Measurements from ENCODE around the gene SLC46A3.

Gene SLC46A3

GRCh38 chr13:28678809-28679208, 40.0 kb downstream of the SLC46A3 start:
- no peak for DNase-seq

DNA sequence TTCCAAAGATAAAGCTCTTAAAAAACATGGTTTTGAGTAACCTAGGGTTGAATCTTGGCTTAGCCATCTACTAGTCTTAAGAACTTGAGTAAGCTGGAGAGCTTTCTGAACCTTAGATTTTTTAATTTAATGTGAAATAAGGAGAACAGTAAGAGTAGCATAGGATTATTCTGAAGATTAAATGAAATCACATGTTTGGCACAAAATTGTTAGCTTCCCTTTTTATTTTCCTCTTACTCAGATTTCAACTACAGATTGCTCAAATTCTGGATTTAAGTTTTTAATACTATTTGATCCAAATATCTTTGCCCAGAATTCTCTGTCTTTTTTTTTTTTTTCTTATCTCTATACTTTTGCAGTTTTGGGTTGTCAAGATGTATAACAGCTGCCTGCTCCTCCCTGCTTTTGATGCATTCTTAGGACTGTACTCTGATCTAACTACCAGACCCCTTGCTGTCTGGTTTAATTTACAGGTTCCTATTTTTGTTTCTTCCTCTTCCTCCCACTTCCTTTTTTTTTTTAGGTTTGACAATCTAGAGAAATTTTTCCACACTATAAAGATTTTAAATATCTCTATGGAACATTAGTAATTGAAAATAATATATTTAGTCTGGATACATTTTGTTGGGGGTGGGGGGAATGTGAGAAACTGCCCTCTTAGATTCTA, 47.5 kb downstream of the SLC46A3 start:
- no peak for DNase-seq

DNA sequence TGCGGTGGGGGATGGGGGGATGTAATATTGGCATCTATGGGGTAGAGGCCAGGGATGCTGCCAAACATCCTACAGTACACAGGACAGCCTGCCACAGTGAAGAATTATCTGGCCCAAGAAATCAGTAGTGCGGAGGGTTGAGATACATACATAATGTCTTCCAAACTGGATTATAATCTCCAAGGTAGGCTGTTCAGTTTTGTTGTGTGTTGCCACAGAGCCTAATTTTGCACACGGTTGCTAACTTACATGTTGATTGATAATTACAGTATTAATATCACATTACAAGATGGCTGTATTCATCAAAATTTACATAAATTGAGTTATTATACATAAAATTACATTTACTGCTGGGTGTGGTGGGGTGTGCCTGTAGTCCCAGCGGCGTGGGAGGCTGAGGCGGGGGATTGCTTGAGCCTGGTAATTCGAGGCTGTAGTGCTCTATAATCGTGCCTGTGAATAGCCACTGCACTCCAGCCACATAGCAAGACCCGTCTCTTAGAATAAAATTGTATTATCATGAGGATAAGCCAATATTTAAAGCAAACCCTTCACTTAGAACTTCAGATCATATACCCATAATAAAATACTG, 51.8 kb downstream of the SLC46A3 start:
- DNase-seq: no peak

- no peak for DNase-seq
These were observed 59.2 kb downstream of the SLC46A3 start for GRCh38 chr13:28659621-28659970.

DNA sequence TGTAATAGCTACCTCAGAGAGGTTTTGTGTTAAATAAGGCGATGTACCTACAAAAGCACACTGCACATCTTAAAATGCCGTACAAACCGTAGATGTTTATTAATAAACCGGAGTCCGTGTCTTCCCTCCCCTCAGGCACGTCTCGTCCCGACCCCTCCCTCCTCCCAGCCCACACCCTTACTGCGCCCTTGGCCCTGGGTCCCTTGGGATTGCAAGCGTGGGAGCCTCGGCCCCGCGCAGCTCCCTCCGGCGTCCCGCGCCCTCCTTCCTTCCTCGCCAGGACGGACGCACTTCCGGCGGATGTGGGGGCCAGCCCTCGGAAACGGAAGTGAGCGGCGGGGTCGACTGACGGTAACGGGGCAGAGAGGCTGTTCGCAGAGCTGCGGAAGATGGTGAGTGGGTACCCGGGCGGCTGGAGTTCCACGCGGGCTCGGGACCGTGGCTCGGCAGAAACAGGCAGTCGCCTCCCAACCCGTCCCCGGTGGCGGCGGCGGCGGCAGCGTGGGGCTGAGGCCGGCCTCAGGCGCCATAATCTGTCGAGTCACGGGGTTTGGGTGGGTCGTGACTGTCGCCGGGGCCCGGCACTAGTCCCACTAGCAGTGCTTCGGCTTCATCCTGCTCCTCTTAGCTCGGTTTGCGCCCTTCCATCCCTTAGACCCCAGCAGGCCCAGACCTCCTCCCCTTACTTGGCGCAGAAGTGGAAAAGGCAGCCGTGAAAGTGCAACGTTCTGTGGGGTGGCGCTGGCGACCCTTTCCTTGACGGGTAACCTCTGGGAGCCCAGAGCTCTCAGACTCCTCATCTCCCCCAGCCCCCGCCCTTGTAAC, 59.8 kb downstream of the SLC46A3 start, which contains the start of gene POMP:
POMP (plus strand) TSS at position 335 of the 825 bp plus-strand sequence; CDS start at position 390, 55 bp downstream.
- DNase-seq: peak; percentile 68

- DNase-seq: no peak
These were observed 60.3 kb downstream of the SLC46A3 start for GRCh38 chr13:28658539-28658795.

GRCh38 chr13:28657784-28658538, 60.8 kb downstream of the SLC46A3 start:
- DNase-seq: no peak

DNA sequence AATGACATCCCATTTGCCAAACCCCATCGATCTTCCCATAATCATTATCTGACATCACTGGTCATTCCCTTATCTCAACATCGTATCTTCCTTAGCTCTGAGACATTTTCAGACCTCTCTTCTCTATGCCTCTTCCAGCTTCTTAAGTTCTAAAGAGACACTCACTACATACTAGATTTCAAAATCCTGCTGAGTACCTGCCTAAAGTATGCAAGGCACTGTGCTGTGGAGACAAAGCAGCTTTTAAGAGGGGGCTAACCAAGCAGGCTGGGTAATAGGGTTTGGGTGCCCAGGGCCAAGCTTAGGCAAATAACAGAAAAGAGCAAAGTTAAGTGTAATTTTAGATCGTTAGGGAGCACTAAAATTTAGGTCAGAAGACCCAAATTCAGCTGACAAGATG, 63.2 kb downstream of the SLC46A3 start:
- DNase-seq: no peak

GRCh38 chr13:28654276-28654675, 64.5 kb downstream of the SLC46A3 start:
- no peak for DNase-seq

GRCh38 chr13:28653111-28653510, 65.7 kb downstream of the SLC46A3 start:
- no peak for DNase-seq

- DNase-seq: no peak
These were observed 66.9 kb downstream of the SLC46A3 start for GRCh38 chr13:28651810-28652401.

GRCh38 chr13:28650284-28650683, 68.5 kb downstream of the SLC46A3 start:
- no peak for DNase-seq
